ENCODE data around the gene PACRG.

The PACRG gene

DNA sequence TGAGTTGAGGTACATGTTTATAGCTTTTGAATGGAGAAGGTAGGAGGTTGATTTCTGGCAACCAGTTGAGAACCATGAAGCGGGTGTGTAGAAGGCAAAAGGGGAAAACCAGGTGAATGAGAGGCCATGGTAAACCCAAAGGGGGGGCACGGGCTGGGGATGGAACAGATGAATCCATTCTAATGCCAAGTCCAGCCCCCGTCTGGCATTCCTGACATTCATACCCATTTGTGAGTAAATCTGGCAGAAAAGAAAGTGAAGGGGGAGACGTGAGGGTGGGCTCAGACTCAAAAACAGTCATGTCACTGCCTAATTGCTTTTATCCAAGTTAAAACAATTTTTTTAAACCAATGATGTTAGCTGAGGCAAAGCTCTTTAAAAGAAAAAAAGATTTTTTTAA, 513.9 kb downstream of the PACRG start:
- no peak for DNase-seq (ENCODE audit: low read depth in 2 of 2)

DNA sequence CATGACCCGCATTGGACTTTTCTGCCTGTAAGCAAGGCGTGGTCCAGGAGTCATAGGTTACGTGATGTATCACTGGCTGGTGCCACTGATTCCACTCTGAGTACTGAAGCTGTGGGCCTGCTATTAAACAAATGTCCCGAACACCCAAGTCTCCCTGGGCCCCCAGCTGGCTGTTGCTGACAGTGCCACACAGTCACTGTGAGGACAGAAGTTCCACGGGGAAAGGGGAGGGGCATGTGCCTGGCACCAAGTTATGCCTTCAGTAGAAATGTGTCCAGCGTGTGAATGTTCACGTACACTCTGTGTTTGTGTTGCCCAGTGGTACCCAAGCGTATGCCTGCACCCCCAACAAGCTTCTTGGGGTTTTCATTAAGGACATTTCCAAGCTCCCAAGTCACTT, 515.3 kb downstream of the PACRG start:
- DNase-seq (ENCODE audit: low read depth in 2 of 2): no peak

DNA sequence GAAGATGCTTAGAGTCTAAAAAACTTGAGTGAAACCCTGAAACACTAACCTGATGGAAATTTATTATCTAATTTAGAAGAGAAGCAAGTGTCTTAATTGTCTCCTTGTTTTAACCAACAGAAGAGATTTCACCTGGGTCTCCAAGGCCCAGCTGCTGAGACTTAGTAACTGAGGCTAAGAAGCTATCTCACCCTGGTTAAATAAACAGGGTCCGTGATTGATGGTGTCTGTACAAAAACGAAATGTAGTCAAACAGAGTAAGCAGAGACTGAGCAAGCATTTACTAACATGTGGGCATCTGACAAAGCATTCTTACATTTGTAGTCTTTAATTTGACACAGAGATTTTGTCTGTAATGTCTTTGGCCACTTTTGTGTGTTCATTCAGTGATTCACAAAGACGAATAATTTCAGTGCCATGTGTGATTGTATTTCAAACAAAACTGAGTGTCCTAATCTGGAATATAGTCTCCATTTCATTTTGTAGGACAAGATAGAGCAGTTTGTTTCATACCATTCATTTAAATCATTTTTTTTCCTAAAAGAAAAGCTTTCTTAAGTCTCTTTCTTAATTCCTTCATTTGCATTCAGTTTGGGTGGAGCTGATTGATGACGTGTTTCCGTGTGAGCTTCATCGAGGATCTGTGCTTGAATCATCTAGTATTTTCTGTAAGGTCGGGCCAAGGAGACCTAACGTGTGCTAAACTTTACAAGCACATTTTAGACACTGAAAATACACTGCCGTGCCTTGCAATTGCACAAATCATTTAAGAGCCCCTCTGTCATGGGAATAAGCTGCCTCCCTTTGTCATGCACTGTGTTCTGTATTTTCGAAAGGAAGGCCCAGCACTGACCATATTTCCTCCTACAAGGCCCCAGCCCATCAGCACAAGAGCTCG, 516.2 kb downstream of the PACRG start:
- no peak for DNase-seq (ENCODE audit: low read depth in 2 of 2)

DNA sequence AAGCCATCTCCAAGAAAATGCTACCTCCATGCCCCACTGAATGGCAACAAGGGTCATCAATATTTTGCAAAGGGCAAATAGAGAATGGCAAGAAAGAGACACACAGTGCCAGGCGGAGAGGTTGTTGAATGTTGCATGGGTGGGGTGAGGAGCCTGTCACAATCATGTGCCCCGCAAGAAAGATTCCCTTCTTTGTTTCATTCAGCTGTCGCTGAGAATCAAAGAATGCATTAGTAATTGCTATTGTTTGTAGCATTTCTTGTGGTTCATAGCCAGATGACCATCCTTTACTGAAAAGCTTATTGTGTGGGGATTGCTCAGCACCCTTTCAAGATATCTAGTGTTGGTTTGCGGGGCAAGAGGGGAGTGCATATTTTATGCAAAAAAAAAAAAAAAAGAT, 520.3 kb downstream of the PACRG start:
- DNase-seq (ENCODE audit: low read depth in 2 of 2): no peak

DNA sequence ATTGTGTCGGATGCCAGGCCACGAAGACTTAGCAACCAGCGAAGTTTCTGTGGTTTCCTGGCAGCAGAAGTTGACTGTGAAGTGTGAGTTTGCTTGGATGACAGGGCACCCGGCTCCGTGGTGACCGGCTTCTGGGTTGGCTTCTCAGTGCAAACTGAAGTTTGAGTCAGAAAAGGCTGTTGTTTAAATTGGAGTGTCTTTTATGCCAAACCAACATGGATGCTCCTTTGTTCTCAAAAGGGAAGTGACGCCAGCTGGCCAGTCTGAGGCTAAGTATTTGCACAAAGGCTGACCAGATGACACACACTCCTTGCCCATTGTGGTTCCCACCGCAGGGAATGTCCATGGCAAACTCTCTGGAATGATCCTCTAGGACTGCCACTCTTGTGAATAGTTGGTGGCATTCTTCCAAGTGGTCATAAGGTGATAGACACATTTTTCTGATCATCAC, 521.9 kb downstream of the PACRG start:
- DNase-seq (ENCODE audit: low read depth in 2 of 2): no peak

DNA sequence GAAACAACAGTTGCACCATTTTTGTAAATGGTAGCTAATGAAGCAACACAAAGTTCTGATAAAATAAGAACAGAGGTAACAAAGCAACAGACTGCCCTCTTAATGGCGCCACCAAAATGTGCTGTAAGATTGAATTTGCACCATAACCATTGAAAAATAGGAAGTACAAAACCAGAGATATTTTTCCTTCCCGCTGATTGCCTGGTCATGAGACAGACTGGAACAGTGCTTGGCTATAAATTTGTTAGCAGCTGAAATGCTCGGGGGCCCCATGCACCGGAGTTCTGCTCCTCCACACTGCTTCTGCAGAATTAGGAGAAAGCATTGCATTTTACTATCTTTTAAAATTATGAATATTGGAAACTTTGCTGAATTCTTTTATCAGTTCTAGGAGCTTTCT, 522.3 kb downstream of the PACRG start:
- DNase-seq (ENCODE audit: low read depth in 2 of 2): no peak

DNA sequence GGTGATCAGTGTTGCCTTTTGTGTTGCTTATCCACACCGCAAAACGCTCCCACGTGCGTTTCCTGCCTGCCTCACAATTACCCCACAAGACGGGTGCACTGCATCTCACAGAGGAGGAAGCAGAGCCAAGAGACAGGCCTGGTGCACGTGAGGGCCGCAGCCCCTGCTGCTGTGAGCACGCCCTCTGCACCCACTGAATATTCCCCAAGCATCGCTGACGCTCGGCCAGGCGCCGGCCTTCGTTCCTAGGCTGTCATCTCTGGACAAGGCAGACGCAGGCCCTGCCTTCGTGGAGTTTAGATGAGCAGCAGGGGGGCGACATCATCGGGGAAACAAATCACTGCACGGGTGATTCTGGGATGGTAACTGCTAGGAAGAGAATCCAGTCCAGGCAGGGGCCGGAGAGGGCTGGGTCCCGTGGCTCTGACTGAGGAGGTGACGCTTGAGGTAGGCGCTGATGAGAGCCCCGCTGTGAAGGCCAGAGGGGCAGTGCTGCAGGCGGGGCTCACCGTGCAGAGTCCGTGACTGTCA, 524.4 kb downstream of the PACRG start:
- no peak for DNase-seq (ENCODE audit: low read depth in 2 of 2)

DNA sequence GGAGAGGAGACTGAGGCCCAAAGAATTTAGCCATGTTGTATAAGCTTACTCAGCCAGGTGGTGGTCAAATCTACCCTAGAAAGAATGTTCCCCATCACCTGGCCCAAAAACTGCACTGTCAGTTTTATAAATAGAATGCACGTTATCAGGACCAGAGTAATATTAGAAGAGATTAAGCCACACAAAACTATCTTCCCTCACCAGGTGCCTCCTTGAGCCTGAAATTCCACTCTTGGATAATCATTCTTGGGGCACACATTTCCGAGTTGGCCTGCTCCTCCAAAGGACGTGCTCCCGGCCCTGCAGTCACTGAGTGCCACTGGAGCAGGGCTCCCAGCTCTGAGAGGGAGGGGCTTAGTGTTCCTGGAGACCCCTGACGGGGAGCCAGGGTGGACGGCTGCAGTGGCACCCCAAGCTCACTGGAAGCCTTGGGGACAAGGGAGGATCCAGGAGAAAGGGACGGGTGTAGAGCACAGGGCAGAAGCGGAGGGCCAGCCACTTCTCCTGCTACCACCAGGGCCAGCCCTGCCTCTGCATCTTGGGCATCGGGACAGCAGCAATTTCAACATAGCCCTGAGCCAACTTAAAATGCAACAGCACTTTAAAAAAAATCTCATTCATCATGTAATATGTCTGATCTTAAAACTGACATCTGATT, 525.9 kb downstream of the PACRG start:
- DNase-seq (ENCODE audit: low read depth in 2 of 2): no peak

DNA sequence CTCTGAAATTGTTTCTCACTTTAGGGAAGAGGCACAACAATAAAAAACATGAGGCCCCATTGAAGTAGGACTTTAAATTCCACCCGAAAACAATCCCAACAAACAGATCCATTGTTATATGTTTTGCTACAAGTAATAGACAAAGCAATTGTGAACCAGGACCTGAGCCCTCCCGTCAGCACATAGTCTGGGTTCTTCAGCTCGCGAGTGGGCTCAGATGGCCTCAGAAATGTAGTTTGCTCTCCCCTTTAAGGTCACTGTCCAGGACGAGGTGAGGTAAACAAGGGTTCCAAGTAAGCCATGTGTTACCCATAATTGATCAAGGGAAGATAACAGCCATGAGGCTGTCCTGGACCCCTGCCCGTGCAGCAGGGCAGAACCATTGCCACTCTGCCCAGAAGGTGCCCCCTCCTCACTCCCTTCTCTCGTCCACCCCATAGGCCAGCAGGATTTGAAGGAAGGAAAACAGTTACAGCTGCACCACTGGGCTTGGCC, 526.6 kb downstream of the PACRG start:
- DNase-seq (ENCODE audit: low read depth in 2 of 2): no peak

DNA sequence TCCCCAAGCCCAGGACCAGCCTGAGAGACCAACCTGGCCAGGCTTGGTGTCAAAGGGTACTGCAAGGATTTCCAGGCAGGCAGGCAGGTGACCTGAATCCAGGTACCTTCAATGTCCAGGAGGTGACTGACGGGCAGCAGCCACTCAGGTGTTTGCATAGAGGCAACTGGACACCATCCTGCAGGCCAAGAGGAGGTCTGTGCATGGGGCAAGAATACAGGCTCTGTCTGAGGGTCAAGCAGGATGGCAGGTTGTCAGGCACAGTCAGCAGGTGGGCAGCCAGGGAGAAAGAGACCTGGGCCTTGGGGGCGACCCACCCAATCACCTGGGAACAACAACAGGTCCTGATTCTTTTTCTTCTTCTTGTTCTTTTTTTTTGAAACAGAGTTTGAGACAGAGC, 527.5 kb downstream of the PACRG start:
- DNase-seq (ENCODE audit: low read depth in 2 of 2): no peak

DNA sequence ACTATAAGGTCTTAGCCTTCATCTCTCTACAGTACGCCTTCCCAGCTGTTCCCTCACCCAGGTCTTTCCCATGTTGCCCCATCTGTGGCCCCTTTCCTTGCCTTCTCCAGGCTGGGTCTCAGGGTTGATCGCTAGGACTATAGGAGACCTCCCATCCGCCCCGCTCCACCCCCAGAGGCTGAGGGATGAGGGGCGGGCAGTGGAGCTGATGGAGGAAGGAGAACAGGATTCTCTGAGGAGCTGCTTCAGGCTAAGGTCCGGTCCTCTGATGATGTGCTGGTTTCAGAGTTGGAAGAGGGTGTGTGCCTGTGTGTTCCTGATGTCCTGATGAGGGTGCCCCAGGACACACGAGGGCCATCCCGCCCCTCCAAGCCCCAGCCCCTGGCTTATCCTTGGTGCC, 531.9 kb downstream of the PACRG start:
- no peak for DNase-seq (ENCODE audit: low read depth in 2 of 2)

DNA sequence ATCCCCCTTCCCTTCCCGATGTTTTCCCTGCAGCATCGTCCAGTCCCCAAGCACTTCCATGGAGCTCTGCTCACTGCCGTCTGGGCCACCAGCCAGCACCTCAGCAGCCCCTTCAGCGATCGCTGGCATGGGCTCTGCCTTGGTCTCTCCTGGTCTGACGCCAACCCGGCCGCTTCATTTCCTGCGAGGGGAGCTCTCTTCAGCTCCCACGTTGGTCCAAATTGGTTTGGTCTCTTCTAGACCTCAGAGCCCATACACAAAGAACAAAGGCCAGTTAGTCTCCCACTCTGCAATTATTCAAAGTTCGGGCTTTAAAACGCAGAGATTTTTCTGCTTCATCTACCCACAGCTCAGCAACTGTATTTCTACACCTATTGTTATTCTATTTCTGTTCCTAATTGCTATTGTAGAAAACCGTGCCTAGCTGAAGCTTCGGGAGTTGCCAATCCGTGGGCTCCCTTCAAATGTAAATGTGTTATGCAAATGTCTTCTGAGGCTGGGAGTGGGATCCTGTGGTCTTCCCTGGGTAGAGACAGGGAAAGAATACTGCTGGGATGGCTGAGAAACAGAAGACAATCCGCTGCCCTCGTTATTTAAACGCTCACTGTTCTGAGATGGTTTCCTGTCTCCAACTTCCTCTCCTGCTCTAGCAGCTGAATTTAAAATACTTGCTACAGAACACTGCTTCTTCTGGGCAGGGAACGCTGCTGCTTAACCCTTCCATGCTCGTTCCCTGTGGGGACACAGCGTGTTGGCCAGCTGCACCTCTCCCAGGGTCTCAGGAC, 532.5 kb downstream of the PACRG start:
- DNase-seq (ENCODE audit: low read depth in 2 of 2): no peak

DNA sequence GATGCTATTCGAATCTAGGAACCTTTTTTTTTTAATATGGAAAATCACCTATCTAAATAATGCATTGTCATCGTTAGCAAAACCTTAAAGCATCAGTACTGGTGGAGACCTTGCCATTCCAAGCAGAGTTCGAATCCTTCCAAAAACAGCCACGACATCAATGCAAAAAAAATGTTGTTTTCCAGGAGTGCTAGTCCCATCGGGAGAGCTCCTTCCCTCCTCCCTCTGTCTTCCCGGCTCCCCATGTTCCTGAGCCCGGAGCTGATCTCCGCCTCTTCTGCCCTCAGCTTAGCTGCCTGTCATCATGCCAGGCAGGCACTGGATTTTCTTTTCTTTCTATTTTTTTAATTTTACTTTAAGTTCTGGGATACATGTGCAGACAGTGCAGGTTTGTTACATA, 533.1 kb downstream of the PACRG start:
- DNase-seq (ENCODE audit: low read depth in 2 of 2): no peak

DNA sequence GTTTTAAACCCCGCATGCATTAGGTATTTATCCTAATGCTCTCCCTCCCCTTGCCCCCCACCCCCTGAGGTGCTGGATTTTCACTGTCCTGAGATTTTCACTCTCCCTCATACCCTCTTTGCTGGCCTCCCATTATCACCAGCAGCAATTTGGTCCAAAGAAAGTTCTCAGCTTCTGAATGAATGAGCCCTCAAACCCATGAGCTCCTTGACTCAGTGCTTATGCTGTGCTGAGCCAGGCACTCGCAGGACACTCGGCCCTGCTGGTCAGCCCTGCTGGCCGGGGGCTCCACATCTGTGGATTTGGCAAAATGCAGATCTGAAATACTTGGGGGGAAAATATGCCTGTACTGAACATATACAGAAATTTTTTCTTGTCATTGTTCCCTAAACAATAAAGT, 533.6 kb downstream of the PACRG start:
- DNase-seq (ENCODE audit: low read depth in 2 of 2): no peak

DNA sequence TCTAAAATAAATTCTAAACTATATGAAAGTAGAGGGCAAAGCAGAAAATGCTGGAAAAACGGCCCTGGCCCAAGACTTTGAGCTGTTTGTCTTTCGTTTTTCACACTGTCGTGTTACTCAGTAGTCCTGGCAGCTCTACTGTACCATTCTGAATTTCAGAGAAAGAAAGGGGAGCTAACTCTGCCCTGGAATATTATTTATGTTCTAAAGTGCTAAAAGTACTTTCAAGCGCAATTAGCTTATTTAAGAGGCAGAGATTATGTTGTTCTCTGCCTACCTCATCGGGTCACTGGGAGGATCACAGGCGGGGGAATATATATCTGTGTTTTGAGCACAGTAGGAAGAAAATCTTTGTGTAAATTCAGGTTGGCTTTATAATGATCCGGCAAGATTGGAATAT, 534.3 kb downstream of the PACRG start:
- DNase-seq (ENCODE audit: low read depth in 2 of 2): no peak

DNA sequence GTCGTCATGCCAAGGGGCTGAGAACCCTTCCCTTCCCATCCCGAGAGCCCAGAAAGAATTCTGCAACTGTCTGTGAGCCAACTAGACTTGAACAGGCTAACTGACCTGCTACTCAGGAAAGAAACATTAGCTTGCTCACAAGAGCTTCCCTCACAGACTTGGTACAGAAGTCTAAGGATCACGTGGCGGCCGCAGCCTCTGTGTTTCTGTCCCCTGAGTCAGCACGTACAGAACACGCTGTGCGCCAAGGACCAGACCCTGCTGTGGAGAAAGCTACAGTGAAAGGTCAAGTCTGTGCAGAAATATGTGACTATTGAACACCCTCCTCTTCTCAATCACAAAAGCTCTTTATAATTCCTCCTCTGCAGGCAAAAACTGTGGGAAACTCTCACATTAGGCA, 535.4 kb downstream of the PACRG start:
- no peak for DNase-seq (ENCODE audit: low read depth in 2 of 2)

DNA sequence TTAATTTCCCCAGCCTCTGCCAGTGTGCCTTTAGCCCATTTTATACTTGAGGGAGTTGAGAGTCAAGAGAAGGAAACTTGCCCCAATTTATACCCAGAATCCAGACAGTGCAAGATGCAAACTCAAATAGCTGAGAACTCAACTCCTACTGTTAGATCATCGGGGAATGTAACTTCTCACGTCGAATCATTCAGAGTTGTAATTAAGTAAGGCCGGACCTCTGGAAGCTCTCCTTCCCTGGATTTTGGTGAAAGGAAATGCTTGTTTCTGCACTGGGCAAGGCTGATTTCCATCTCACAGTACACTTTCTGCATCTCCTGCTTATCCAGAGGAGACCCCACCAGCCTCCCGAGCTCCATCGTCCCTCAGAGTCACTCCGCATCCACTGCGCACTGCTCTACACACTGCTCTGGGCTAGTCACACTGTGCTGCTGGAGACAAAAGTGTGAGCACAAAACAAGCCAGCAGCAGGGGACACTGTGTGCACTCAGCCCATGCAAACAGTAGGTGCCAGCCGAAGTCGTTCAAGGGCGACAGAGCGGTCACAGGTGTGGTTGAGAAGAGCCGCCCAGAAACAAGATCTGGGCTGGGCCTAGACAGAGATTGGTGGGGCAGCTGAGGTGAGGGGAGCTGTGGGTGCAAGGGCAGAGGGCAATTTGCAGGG, 536.4 kb downstream of the PACRG start:
- DNase-seq (ENCODE audit: low read depth in 2 of 2): no peak

DNA sequence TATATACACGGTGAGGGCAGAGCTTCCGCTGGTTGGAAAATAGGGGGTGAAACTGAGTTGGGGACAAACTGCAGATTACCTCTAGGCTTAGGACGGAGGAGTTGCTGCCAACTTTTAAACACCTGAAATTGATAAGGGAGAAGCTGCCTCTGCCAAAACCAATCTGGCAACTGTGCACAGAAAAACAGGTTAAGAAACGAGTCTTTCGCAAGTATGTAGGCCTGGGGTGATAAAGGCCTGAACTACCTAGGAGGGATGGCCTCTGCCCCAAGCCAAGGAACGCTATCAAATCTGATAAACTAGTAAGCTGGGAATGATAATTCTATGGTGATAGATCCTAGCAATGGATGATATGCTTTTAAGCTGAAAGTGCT, 536.9 kb downstream of the PACRG start:
- no peak for DNase-seq (ENCODE audit: low read depth in 2 of 2)

DNA sequence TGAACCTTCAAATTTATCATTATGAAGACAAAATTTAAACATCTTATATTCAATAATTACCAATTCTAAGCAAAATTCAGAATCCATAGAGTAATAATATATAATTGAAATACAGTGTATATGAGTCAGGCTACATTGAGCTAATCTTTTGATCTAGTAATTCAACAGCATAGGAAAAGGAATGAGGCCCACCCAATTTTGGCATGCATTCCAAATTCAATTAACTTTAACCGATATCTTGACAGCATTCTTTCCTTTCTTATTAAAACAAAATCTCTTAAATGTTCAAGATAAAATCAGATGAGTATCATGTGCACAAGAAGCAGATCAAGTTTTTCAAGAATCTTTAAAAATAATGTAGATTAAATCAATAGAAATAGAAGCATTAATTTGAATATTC, 553.9 kb downstream of the PACRG start:
- no peak for DNase-seq (ENCODE audit: low read depth in 2 of 2)

DNA sequence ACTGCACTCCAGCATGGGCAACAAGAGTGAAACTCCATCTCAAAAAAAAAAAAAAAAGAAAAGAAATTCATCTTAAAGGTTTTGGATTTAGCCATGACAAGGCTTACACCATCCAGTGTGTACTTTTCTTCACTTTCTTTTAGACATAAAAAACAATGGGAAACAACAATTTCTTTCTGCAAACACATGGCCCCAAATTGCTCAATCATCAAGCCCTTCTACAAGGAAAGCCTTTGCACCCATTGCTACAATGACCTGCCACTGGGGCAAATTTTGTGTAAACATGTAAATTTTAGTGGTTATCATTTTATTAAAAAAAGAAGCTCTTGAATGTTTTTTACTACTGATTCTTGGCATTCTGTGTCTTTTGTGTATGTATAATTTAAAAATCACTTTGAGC, 554.9 kb downstream of the PACRG start:
- DNase-seq (ENCODE audit: low read depth in 2 of 2): no peak

DNA sequence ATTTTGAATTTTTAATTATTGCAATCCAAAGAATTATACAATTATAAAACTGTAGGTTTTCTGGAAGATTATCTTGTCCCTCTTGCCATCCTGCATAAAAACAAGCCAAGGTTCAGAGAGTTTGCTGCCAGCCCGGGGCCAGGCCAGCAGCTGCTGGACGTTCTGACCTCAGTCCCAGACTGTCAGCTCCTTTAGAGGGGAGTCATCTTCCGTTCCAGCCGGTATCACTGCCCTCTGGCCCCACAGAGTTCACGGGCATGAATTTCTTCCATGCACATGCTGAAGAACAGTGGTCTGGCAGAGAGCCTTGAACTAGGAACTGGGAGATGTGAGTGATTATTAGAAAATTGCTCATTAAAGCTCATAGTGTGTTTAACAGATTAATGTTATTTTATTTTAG, 556.4 kb downstream of the PACRG start:
- DNase-seq (ENCODE audit: low read depth in 2 of 2): no peak

DNA sequence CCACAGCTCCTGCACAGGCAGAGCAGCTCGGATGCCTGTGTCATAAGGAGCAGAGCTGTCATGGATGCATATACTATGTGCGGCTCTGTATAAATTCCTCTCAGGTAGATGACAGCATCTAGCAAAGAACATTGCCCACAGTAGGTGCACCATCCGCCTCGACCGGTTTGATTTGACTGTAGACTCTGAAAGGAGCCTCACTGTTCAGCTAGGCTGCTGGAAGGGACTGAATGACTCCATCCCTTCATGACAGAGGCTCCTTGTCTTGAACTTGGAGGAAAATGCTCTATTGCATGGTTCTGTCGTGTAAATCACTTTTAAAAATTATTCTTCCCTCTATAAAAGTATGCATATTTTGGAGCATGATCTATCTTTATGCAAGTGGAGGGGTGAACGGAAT, 557.9 kb downstream of the PACRG start:
- no peak for DNase-seq (ENCODE audit: low read depth in 2 of 2)
